ENCODE measurements around the gene MAFB.

The MAFB gene

GRCh38 chr20:40652441-40652987 is 36.5 kb downstream of the MAFB start:
- no peak overlapping the region for H3K4me3 ChIP-seq (ENCODE audit: low read depth, low read length)
- H3K9me3 ChIP-seq: no peaks in the 10 kb centered on the region
- DNase-seq: no peak
- TF ChIP-seq CTCF (IDR thresholded peaks at IDR 0.05; ENCODE audit: low read depth, low read length): no peak
- H3K27me3 ChIP-seq: no peaks in the 10 kb centered on the region; the same call in 1 of the 2 replicates
- H3K36me3 ChIP-seq: no peaks in the 10 kb centered on the region
- H3K4me1 ChIP-seq: no peaks in the 10 kb centered on the region; the same call in 1 of the 2 replicates

- DNase-seq: no peak
- Histone ChIP-seq H3K4me3 (ENCODE audit: low read depth, low read length) (no peak overlapping the region), H3K27me3 (no peaks in the 10 kb centered on the region), H3K36me3 (no peaks in the 10 kb centered on the region), H3K9me3 (no peaks in the 10 kb centered on the region), H3K4me1 (no peaks in the 10 kb centered on the region; the same call in 1 of the 2 replicates)
- TF ChIP-seq CTCF (IDR thresholded peaks at IDR 0.05; ENCODE audit: low read depth, low read length): no peak
These were observed 37.9 kb downstream of the MAFB start for GRCh38 chr20:40651151-40651550.

- H3K27me3 ChIP-seq: no peaks in the 10 kb centered on the region
- H3K36me3 ChIP-seq: no peaks in the 10 kb centered on the region
- DNase-seq: no peak
- no peak overlapping the region for H3K4me3 ChIP-seq (ENCODE audit: low read depth, low read length)
- H3K4me1 ChIP-seq: no peaks in the 10 kb centered on the region; the same call in 1 of the 2 replicates
- no peak for TF ChIP-seq CTCF (IDR thresholded peaks at IDR 0.05; ENCODE audit: low read depth, low read length)
- no peaks in the 10 kb centered on the region for H3K9me3 ChIP-seq
These were observed 38.3 kb downstream of the MAFB start for GRCh38 chr20:40650707-40651106.

- Histone ChIP-seq H3K9me3 (no peaks in the 10 kb centered on the region), H3K4me1 (no peaks in the 10 kb centered on the region), H3K27me3 (no peaks in the 10 kb centered on the region), H3K36me3 (no peaks in the 10 kb centered on the region), H3K4me3 (ENCODE audit: low read depth, low read length) (no peak overlapping the region)
- no peak for TF ChIP-seq CTCF (IDR thresholded peaks at IDR 0.05; ENCODE audit: low read depth, low read length)
- no peak for DNase-seq
These were observed 40.6 kb downstream of the MAFB start for GRCh38 chr20:40648210-40649072.

GRCh38 chr20:40646813-40647212 is 42.2 kb downstream of the MAFB start:
- no peak for TF ChIP-seq CTCF (IDR thresholded peaks at IDR 0.05; ENCODE audit: low read depth, low read length)
- no peak for DNase-seq

GRCh38 chr20:40646361-40646760 is 42.7 kb downstream of the MAFB start:
- no peaks in the 10 kb centered on the region for H3K27me3 ChIP-seq
- H3K9me3 ChIP-seq: no peaks in the 10 kb centered on the region
- no peak for TF ChIP-seq CTCF (IDR thresholded peaks at IDR 0.05; ENCODE audit: low read depth, low read length)
- no peaks in the 10 kb centered on the region for H3K36me3 ChIP-seq
- DNase-seq: no peak
- no peak overlapping the region for H3K4me3 ChIP-seq (ENCODE audit: low read depth, low read length)
- no peaks in the 10 kb centered on the region for H3K4me1 ChIP-seq

More at GRCh38 chr20:40646813-40647212, 42.2 kb downstream of the MAFB start:
- Histone ChIP-seq H3K4me1 (no peaks in the 10 kb centered on the region), H3K27me3 (no peaks in the 10 kb centered on the region), H3K36me3 (no peaks in the 10 kb centered on the region), H3K4me3 (ENCODE audit: low read depth, low read length) (no peak overlapping the region), H3K9me3 (no peaks in the 10 kb centered on the region)

All from BE2C (cell line).